GM23248 (cell line): ENCODE results near the gene BPHL.

Experiments used
- EZH2 ChIP-seq: fragments of 200-600 bp; sonication (generic); IDR thresholded peaks from 2 replicates; pipeline ENCODE4 v1.6.1; 2018; ENCODE audit warnings: antibody characterized with exemption, mild to moderate bottlenecking; ENCODE audit not compliant: insufficient read depth, poor library complexity, severe bottlenecking
- EZH2phosphoT487 ChIP-seq: fragments of 200-600 bp; sonication (generic); IDR thresholded peaks from 2 replicates; pipeline ENCODE4 v1.6.1; 2018; ENCODE audit warnings: antibody characterized with exemption, moderate library complexity, mild to moderate bottlenecking, low read depth; ENCODE audit not compliant: insufficient read depth

DNA sequence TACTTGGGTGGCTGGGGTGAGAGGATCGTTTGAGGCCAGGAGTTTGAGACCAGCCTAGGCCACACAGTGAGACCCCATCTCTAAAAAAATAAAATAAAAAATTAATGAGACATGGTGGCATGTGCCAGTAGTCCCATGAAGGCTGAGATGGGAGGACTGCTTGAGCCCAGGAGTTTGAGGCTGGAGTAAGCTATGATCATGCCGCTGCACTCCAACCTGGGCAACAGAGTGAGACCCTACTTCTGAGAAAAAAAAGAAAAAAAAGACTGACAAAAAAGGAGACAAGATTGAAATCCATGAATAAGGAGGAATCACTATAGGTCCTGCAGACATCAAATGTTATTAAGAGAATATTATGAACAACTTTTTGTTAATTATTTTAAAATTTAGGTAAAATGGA, 23.7 kb upstream of the BPHL start:
- TF ChIP-seq EZH2phosphoT487, result no peak
- no peak for TF ChIP-seq EZH2
